DND-41 (cell line): Measurements from ENCODE around the gene SOAT1.

ENCODE experiments used
- CTCF ChIP-seq: IDR thresholded peaks from 2 replicates; pipeline ENCODE4 v1.5.1; 2012; ENCODE audit warnings: borderline replicate concordance, low read length, moderate library complexity, mild to moderate bottlenecking; ENCODE audit not compliant: poor library complexity, severe bottlenecking; ENCODE audit errors: extremely low read depth
- EZH2 ChIP-seq: IDR thresholded peaks from 3 replicates; pipeline ENCODE4 v1.6.1; 2012; ENCODE audit warnings: borderline replicate concordance, low read depth, mild to moderate bottlenecking, moderate library complexity, low read length, inconsistent platforms; ENCODE audit not compliant: severe bottlenecking

- TF ChIP-seq CTCF (no peak), EZH2 (no peak)
These were observed 29.1 kb upstream of the SOAT1 start for GRCh38 chr1:179264507-179264906.
